H1 (cell line): Measurements from ENCODE around the gene YTHDC2. TPM values are rescaled to one million over a fixed set of nuclear protein-coding genes. Genes with fewer than 3 reads are reported as not detected.

ENCODE experiments used
- ASH2L ChIP-seq: fragments of 200-600, 300-600 bp; sonication (generic); IDR thresholded peaks from one replicate; pipeline ENCODE4 v1.7.1; 2017; ENCODE audit warnings: low read length
- BRCA1 ChIP-seq: IDR thresholded peaks from 2 replicates; pipeline ENCODE4 v1.6.1; 2012; ENCODE audit warnings: low read depth, low read length, improper control_type of control experiment
- CEBPB ChIP-seq: IDR thresholded peaks from 2 replicates; pipeline ENCODE4 v1.6.1; 2012; ENCODE audit warnings: low read depth, low read length
- CHD2 ChIP-seq: IDR thresholded peaks from 2 replicates; pipeline ENCODE4 v1.6.1; 2012; ENCODE audit warnings: low read length, improper control_type of control experiment
- CTBP2 ChIP-seq: IDR thresholded peaks from 2 replicates; pipeline ENCODE4 v1.7.0; 2011; ENCODE audit warnings: borderline replicate concordance, mild to moderate bottlenecking, moderate library complexity, mixed read lengths, low read length; ENCODE audit not compliant: insufficient read depth, insufficient read length
- EGR1 ChIP-seq: IDR thresholded peaks from 2 replicates; pipeline ENCODE4 v1.6.1; 2011; ENCODE audit warnings: low read depth, low read length, borderline replicate concordance
- NANOG ChIP-seq: IDR thresholded peaks from 2 replicates; pipeline ENCODE4 v1.6.1; 2011; ENCODE audit warnings: low read length, low read depth, mild to moderate bottlenecking, inconsistent platforms; ENCODE audit not compliant: insufficient read depth, poor library complexity, severe bottlenecking
- RAD21 ChIP-seq, 2 experiments: IDR thresholded peaks in 1 of 2; conservative IDR thresholded peaks in 1 of 2; 2 replicates each; pipeline ENCODE4 v1.6.1; 2011; ENCODE audit warnings: low read depth in 2 of 2, low read length in 2 of 2, improper control_type of control experiment in 1 of 2, inconsistent platforms in 1 of 2, mild to moderate bottlenecking in 1 of 2, moderate library complexity in 1 of 2
- RBBP5 ChIP-seq: IDR thresholded peaks from 2 replicates; pipeline ENCODE4 v1.7.1; 2012; ENCODE audit warnings: low read depth, mild to moderate bottlenecking, inconsistent platforms, low read length, moderate library complexity, borderline replicate concordance
- SP4 ChIP-seq: IDR thresholded peaks from 2 replicates; pipeline ENCODE4 v1.6.1; 2012; ENCODE audit warnings: low read length, inconsistent platforms
- TCF12 ChIP-seq: IDR thresholded peaks from 2 replicates; pipeline ENCODE4 v1.6.1; 2011; ENCODE audit warnings: low read depth, mild to moderate bottlenecking, low read length
- polyA plus RNA-seq, 7 experiments: library from polyadenylated mRNA; depleted of rRNA in 3 of 7; stranded (reverse) in 5 of 7; unstranded in 2 of 7; fragments of >200 nt in 5 of 7; fragments of 200-250 nt in 2 of 7; gene quantifications; 1 replicate in 5 of 7; 2 replicates in 1 of 7; 4 replicates in 1 of 7; pipeline versions ENCODE4 v1.2.1 to v1.2.3, GENCODE V29; 2011 to 2013; ENCODE audit warnings: missing spikeins in 2 of 7, mixed read lengths in 2 of 7
- total RNA-seq: library from RNA; stranded (reverse); fragmentation: NEBNext Ultra II Directional; extraction: Animal tissue kit (Norgen Biotek cat#: 25700); gene quantifications from 2 replicates; pipeline ENCODE4 v1.2.1, GENCODE V29; 2021
- TF ChIP-seq, protein P1 (sequence below): fragments of 300-600 bp; sonication (generic); IDR thresholded peaks from 2 replicates; pipeline ENCODE4 v1.7.1; 2012; ENCODE audit warnings: low read length, moderate library complexity, mild to moderate bottlenecking, inconsistent platforms; ENCODE audit not compliant: insufficient replicate concordance

Gene YTHDC2
- total and polyA plus RNA-seq, 2 of the 8 experiments (the other 6 are each of a cell fraction or from before 2014, with no cell fraction given): 4.3 to 20.1 TPM

DNA sequence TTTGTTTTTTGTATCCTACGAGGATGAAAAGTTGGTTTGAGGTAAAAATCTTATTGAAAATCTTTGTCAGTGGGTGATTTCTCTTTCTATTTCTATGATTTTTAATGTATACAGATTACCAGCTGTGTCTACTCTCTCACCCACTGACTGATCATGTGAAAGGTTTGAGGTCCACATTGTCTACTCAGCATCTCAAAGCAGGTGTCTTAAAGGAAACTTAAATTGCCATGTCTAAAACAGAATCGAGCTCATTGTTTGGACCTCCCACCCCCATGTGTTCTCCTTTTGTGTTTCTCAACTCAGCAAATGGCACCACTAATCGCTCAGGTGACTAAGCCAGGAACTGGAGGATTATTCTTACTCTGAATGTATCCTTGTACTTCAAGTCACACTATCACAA, 121.5 kb downstream of the YTHDC2 start (continued):
- TF ChIP-seq, protein P1, sequence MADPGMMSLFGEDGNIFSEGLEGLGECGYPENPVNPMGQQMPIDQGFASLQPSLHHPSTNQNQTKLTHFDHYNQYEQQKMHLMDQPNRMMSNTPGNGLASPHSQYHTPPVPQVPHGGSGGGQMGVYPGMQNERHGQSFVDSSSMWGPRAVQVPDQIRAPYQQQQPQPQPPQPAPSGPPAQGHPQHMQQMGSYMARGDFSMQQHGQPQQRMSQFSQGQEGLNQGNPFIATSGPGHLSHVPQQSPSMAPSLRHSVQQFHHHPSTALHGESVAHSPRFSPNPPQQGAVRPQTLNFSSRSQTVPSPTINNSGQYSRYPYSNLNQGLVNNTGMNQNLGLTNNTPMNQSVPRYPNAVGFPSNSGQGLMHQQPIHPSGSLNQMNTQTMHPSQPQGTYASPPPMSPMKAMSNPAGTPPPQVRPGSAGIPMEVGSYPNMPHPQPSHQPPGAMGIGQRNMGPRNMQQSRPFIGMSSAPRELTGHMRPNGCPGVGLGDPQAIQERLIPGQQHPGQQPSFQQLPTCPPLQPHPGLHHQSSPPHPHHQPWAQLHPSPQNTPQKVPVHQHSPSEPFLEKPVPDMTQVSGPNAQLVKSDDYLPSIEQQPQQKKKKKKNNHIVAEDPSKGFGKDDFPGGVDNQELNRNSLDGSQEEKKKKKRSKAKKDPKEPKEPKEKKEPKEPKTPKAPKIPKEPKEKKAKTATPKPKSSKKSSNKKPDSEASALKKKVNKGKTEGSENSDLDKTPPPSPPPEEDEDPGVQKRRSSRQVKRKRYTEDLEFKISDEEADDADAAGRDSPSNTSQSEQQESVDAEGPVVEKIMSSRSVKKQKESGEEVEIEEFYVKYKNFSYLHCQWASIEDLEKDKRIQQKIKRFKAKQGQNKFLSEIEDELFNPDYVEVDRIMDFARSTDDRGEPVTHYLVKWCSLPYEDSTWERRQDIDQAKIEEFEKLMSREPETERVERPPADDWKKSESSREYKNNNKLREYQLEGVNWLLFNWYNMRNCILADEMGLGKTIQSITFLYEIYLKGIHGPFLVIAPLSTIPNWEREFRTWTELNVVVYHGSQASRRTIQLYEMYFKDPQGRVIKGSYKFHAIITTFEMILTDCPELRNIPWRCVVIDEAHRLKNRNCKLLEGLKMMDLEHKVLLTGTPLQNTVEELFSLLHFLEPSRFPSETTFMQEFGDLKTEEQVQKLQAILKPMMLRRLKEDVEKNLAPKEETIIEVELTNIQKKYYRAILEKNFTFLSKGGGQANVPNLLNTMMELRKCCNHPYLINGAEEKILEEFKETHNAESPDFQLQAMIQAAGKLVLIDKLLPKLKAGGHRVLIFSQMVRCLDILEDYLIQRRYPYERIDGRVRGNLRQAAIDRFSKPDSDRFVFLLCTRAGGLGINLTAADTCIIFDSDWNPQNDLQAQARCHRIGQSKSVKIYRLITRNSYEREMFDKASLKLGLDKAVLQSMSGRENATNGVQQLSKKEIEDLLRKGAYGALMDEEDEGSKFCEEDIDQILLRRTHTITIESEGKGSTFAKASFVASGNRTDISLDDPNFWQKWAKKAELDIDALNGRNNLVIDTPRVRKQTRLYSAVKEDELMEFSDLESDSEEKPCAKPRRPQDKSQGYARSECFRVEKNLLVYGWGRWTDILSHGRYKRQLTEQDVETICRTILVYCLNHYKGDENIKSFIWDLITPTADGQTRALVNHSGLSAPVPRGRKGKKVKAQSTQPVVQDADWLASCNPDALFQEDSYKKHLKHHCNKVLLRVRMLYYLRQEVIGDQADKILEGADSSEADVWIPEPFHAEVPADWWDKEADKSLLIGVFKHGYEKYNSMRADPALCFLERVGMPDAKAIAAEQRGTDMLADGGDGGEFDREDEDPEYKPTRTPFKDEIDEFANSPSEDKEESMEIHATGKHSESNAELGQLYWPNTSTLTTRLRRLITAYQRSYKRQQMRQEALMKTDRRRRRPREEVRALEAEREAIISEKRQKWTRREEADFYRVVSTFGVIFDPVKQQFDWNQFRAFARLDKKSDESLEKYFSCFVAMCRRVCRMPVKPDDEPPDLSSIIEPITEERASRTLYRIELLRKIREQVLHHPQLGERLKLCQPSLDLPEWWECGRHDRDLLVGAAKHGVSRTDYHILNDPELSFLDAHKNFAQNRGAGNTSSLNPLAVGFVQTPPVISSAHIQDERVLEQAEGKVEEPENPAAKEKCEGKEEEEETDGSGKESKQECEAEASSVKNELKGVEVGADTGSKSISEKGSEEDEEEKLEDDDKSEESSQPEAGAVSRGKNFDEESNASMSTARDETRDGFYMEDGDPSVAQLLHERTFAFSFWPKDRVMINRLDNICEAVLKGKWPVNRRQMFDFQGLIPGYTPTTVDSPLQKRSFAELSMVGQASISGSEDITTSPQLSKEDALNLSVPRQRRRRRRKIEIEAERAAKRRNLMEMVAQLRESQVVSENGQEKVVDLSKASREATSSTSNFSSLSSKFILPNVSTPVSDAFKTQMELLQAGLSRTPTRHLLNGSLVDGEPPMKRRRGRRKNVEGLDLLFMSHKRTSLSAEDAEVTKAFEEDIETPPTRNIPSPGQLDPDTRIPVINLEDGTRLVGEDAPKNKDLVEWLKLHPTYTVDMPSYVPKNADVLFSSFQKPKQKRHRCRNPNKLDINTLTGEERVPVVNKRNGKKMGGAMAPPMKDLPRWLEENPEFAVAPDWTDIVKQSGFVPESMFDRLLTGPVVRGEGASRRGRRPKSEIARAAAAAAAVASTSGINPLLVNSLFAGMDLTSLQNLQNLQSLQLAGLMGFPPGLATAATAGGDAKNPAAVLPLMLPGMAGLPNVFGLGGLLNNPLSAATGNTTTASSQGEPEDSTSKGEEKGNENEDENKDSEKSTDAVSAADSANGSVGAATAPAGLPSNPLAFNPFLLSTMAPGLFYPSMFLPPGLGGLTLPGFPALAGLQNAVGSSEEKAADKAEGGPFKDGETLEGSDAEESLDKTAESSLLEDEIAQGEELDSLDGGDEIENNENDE: no peak
- TF ChIP-seq CEBPB: no peak
- TF ChIP-seq BRCA1: no peak
- TF ChIP-seq RBBP5: no peak
- no peak for TF ChIP-seq CHD2
- TF ChIP-seq SP4: no peak
- no peak for TF ChIP-seq CTBP2
- TF ChIP-seq NANOG: no peak
- no peak for TF ChIP-seq EGR1
- TF ChIP-seq RAD21 (IDR thresholded peaks at IDR 0.05 in 1 of 2, conservative IDR thresholded peaks at IDR 0.05 in 1 of 2; ENCODE audit: low read depth in 2 of 2, low read length in 2 of 2): no peak
- TF ChIP-seq TCF12: no peak
- TF ChIP-seq ASH2L: no peak
